Tibial nerve (tissue), 4 donors: ENCODE results near the gene MDFIC.

Experiments used
- EP300 ChIP-seq, 2 donors: sonication (generic); formaldehyde crosslinking; IDR thresholded peaks; one replicate each; pipeline ENCODE4 v1.6.1; 2017; ENCODE audit warnings: antibody characterized with exemption in 2 of 2, mild to moderate bottlenecking in 1 of 2
- POLR2A ChIP-seq, 2 donors: fragments of 450-650 bp; IDR thresholded peaks; one replicate each; pipeline ENCODE4 v1.6.1; 2017; ENCODE audit warnings: antibody characterized with exemption in 2 of 2, mild to moderate bottlenecking in 2 of 2, moderate library complexity in 2 of 2
- TF ChIP-seq, protein P1 (sequence below), 5 experiments: fragments of 200-600 bp in 3 of 5; fragments of 450-650 bp in 2 of 5; sonication (generic) in 3 of 5; IDR thresholded peaks; one replicate each; pipeline ENCODE4 v1.5.1; 2016 to 2019; ENCODE audit warnings: antibody characterized with exemption in 5 of 5, mild to moderate bottlenecking in 3 of 5, moderate library complexity in 2 of 5

DNA sequence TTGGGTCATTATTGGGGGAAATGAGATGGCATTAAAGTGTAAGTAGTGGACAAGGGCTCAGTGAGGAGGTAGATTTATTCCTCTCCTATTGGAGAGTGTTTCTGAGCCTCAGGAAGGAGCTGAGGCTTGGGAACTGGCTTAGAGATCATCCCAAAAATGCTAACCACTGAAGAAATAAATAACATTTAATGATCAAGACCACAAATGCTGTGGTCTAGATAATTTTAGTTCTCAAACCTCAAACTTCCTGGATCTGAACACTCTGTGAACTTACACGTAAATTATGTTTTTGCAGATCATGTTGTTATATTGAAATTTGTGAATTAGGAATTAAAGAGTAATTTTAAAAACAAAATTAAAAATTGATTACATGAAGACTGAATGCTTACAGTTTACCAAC is 27.3 kb downstream of the MDFIC start:
- TF ChIP-seq POLR2A (IDR thresholded peaks at IDR 0.05), result no peak
- TF ChIP-seq, protein P1, sequence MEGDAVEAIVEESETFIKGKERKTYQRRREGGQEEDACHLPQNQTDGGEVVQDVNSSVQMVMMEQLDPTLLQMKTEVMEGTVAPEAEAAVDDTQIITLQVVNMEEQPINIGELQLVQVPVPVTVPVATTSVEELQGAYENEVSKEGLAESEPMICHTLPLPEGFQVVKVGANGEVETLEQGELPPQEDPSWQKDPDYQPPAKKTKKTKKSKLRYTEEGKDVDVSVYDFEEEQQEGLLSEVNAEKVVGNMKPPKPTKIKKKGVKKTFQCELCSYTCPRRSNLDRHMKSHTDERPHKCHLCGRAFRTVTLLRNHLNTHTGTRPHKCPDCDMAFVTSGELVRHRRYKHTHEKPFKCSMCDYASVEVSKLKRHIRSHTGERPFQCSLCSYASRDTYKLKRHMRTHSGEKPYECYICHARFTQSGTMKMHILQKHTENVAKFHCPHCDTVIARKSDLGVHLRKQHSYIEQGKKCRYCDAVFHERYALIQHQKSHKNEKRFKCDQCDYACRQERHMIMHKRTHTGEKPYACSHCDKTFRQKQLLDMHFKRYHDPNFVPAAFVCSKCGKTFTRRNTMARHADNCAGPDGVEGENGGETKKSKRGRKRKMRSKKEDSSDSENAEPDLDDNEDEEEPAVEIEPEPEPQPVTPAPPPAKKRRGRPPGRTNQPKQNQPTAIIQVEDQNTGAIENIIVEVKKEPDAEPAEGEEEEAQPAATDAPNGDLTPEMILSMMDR (IDR thresholded peaks at IDR 0.05), result no peak
- no peak for TF ChIP-seq EP300 (IDR thresholded peaks at IDR 0.05)
